NB4 (cell line): ENCODE measurements around the gene CDKAL1.

ENCODE experiments used
- DNase-seq: peaks from one replicate; pipeline ENCODE4 v3.0.0; 2010; ENCODE audit warnings: low read depth
- H3K4me3 ChIP-seq: one replicate; pipeline ENCODE4 v1.5.1; 2011; ENCODE audit warnings: mild to moderate bottlenecking, low read depth, low read length, moderate library complexity
- MYC ChIP-seq: IDR thresholded peaks from 2 replicates; pipeline ENCODE4 v1.6.1; 2011; ENCODE audit warnings: low read depth, low read length
- POLR2A ChIP-seq: IDR thresholded peaks from 2 replicates; pipeline ENCODE4 v1.6.1; 2011; ENCODE audit warnings: mild to moderate bottlenecking; ENCODE audit not compliant: insufficient read length; ENCODE audit errors: extremely low read depth
- TF ChIP-seq, protein P1 (sequence below): IDR thresholded peaks from one replicate; pipeline ENCODE4 v1.5.1; 2012; ENCODE audit warnings: low read depth, low read length
- TF ChIP-seq, protein P2 (sequence below): IDR thresholded peaks from 2 replicates; pipeline ENCODE4 v1.6.1; 2011; ENCODE audit warnings: low read depth, low read length

The CDKAL1 gene

GRCh38 chr6:20800229-20800628 is 266.0 kb downstream of the CDKAL1 start:
- no peak overlapping the region for H3K4me3 ChIP-seq
- DNase-seq = no peak
- TF ChIP-seq, protein P1, sequence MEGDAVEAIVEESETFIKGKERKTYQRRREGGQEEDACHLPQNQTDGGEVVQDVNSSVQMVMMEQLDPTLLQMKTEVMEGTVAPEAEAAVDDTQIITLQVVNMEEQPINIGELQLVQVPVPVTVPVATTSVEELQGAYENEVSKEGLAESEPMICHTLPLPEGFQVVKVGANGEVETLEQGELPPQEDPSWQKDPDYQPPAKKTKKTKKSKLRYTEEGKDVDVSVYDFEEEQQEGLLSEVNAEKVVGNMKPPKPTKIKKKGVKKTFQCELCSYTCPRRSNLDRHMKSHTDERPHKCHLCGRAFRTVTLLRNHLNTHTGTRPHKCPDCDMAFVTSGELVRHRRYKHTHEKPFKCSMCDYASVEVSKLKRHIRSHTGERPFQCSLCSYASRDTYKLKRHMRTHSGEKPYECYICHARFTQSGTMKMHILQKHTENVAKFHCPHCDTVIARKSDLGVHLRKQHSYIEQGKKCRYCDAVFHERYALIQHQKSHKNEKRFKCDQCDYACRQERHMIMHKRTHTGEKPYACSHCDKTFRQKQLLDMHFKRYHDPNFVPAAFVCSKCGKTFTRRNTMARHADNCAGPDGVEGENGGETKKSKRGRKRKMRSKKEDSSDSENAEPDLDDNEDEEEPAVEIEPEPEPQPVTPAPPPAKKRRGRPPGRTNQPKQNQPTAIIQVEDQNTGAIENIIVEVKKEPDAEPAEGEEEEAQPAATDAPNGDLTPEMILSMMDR = no peak
- no peak for TF ChIP-seq MYC
- TF ChIP-seq POLR2A = no peak
- TF ChIP-seq, protein P2, sequence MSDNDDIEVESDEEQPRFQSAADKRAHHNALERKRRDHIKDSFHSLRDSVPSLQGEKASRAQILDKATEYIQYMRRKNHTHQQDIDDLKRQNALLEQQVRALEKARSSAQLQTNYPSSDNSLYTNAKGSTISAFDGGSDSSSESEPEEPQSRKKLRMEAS = no peak

DNA sequence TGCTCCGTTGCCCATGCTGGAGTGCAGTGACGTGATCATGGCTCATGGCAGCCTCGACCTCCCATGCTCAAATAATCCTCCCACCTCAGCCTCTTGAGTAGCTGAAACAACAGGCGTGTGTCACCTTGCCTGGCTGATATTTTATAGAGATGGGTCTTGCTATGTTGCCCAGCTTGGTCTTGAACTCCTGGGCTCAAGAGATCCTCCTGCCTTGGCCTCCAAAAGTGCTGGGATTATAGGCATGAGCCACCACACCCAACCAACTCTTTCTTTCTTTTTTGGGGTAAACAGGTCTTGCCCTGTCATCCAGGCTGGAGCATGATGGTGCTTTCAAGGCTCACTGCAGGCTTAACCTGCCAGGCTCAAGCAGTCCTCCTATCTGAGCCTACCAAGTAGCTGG is 266.4 kb downstream of the CDKAL1 start:
- TF ChIP-seq, protein P2 = no peak
- TF ChIP-seq, protein P1 = no peak
- TF ChIP-seq MYC (no peak), POLR2A (no peak)
- DNase-seq = no peak

DNA sequence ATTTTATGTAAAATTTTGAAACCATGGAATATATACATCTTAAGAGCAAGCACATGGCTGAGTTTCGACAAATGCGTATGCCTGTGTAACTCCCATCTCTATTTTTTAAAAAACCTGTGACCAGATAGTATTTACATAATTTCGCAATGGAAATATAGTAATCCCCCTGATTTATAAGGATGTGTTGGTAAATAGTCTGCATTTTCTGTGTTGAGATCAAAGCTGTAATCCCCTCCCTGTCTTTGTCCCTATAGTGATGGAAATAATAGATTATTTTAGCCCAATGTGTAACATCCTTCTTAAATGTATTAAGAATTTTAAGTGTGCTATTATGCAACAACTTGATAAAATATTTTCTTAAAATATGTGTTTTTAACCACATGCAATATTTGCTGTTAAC is 267.3 kb downstream of the CDKAL1 start:
- TF ChIP-seq POLR2A = no peak
- TF ChIP-seq, protein P2 = no peak
- TF ChIP-seq, protein P1 = no peak
- no peak for TF ChIP-seq MYC
- DNase-seq = no peak
- no peak overlapping the region for H3K4me3 ChIP-seq

More for the DNA sequence above, 266.4 kb downstream of the CDKAL1 start:
- H3K4me3 ChIP-seq = no peak overlapping the region

GRCh38 chr6:20802596-20802995 is 268.3 kb downstream of the CDKAL1 start:
- H3K4me3 ChIP-seq = no peak overlapping the region
- TF ChIP-seq, protein P2 = no peak
- TF ChIP-seq MYC (no peak), POLR2A (no peak)
- TF ChIP-seq, protein P1 = no peak
- no peak for DNase-seq

DNA sequence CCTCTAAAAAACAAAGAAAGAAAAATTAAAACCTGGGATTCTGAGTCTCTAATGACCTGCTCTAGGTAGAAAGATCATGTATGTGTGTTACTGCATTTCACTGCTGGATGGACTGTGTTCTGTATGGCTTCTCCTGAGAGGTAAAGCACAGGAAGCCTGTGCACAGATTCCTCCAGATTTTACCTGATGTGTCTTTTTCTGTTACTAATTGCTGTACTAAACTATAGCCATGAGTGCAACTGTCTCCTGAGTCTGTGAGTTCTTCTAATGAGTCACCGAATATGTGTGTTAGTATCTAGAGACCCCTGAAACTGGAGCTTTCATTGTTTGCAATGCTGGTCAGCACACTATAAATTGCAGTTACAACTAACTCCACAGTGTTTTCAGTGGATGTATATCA is 270.8 kb downstream of the CDKAL1 start:
- no peak for TF ChIP-seq MYC
- TF ChIP-seq, protein P2 = no peak
- TF ChIP-seq POLR2A = no peak
- TF ChIP-seq, protein P1 = no peak
- H3K4me3 ChIP-seq = no peak overlapping the region
- no peak for DNase-seq

- DNase-seq = no peak
- H3K4me3 ChIP-seq = no peak overlapping the region
- no peak for TF ChIP-seq POLR2A
- no peak for TF ChIP-seq MYC
- TF ChIP-seq, protein P1 = no peak
- TF ChIP-seq, protein P2 = no peak
Measured at GRCh38 chr6:20806669-20807068, 272.4 kb downstream of the CDKAL1 start.
